Smooth muscle cell (in vitro differentiated cells): ENCODE results near the gene CLEC1B. TPM values are rescaled to one million over a fixed set of nuclear protein-coding genes. Genes with fewer than 3 reads are reported as not detected.

Source experiments
- DNase-seq: peaks from one replicate; lab custom pipeline; 2025; ENCODE audit not compliant: unreplicated experiment; lab: John Stamatoyannopoulos, UW
- H2AFZ ChIP-seq: fragments of 200-600 bp; sonication (generic); 2 replicates; pipeline ENCODE4 v1.6.0; 2016; ENCODE audit warnings: antibody characterized with exemption, low read depth, mild to moderate bottlenecking
- H3F3A ChIP-seq: fragments of 200-600 bp; sonication (generic); 2 replicates; pipeline ENCODE4 v1.6.0; 2017; ENCODE audit warnings: antibody characterized with exemption, low read depth
- H3K27ac ChIP-seq: fragments of 200-600 bp; sonication (generic); 2 replicates; pipeline ENCODE4 v1.5.1; 2016; ENCODE audit warnings: low read depth, mild to moderate bottlenecking
- H3K27me3 ChIP-seq: fragments of 200-600 bp; sonication (generic); 2 replicates; pipeline ENCODE4 v1.6.1; 2016; ENCODE audit warnings: low read depth, mild to moderate bottlenecking
- H3K36me3 ChIP-seq: fragments of 200-600 bp; sonication (generic); 2 replicates; pipeline ENCODE4 v1.5.1; 2016; ENCODE audit warnings: low read depth
- H3K4me1 ChIP-seq: fragments of 200-600 bp; sonication (generic); 2 replicates; pipeline ENCODE4 v1.5.1; 2016; ENCODE audit warnings: low read depth
- H3K4me2 ChIP-seq: fragments of 200-600 bp; sonication (generic); 2 replicates; pipeline ENCODE4 v1.6.0; 2016; ENCODE audit warnings: mild to moderate bottlenecking
- H3K4me3 ChIP-seq: fragments of 200-600 bp; sonication (generic); 2 replicates; pipeline ENCODE4 v1.5.1; 2016; ENCODE audit warnings: mild to moderate bottlenecking
- H3K79me2 ChIP-seq: fragments of 200-600 bp; sonication (generic); 2 replicates; pipeline ENCODE4 v1.6.0; 2016; ENCODE audit warnings: low read depth, mild to moderate bottlenecking
- H3K9ac ChIP-seq: fragments of 200-600 bp; sonication (generic); 2 replicates; pipeline ENCODE4 v1.6.0; 2016; ENCODE audit warnings: low read depth
- H3K9me3 ChIP-seq: fragments of 200-600 bp; sonication (generic); replicated peaks from 2 replicates; pipeline ENCODE4 v1.5.1; 2016; ENCODE audit warnings: low read depth
- H4K20me1 ChIP-seq: fragments of 200-600 bp; sonication (generic); 2 replicates; pipeline ENCODE4 v1.6.0; 2016; ENCODE audit warnings: low read depth
- CTCF ChIP-seq: fragments of 200-600 bp; sonication (generic); IDR thresholded peaks from 2 replicates; pipeline ENCODE4 v1.5.1; 2017; ENCODE audit warnings: borderline replicate concordance, mild to moderate bottlenecking, antibody characterized with exemption; ENCODE audit not compliant: insufficient read depth, poor library complexity, severe bottlenecking
- WGBS: methylation state at CpG from one replicate; pipeline ENCODE4 v1.1.7; 2016; ENCODE audit warnings: low lambda C conversion rate; 5-methylcytosine and 5-hydroxymethylcytosine counted together
- polyA plus RNA-seq: library from polyadenylated mRNA; unstranded; fragments of >200 nt; fragmentation: Nextera tagmentation; extraction: Ambion mirVana; gene quantifications from 2 replicates; pipeline ENCODE4 v1.2.1, GENCODE V29; 2016
- total RNA-seq: library from RNA; depleted of rRNA; stranded (reverse); fragments of >200 nt; gene quantifications from 2 replicates; pipeline ENCODE4 v1.2.3, GENCODE V29; 2014

CLEC1B gene
- total and polyA plus RNA-seq, 2 experiments from 2014 or later, result 2.9 to 4.1 TPM

GRCh38 chr12:10018386-10018785 is 19.5 kb upstream of the CLEC1B start:
- Histone ChIP-seq H3K9me3 (no peaks in the 10 kb centered on the region), H3K9ac (no peak overlapping the region), H3K4me1 (no peaks in the 10 kb centered on the region), H3K27ac (no peak overlapping the region), H3K27me3 (no peaks in the 10 kb centered on the region), H4K20me1 (no peaks in the 10 kb centered on the region), H3K36me3 (no peaks in the 10 kb centered on the region), H3K4me2 (no peak overlapping the region), H3K4me3 (no peak overlapping the region), H3K79me2 (no peaks in the 10 kb centered on the region), H2AFZ (peak overlapping the region; percentile 28), H3F3A (no peaks in the 10 kb centered on the region)
- 76% methylated on average over 5 of the region's 5 CpGs for WGBS
- no peak for DNase-seq
- TF ChIP-seq CTCF, result no peak

GRCh38 chr12:10016881-10017280 is 18.0 kb upstream of the CLEC1B start:
- Histone ChIP-seq H3K9me3 (no peaks in the 10 kb centered on the region), H3K79me2 (no peaks in the 10 kb centered on the region), H3F3A (no peaks in the 10 kb centered on the region), H3K36me3 (no peaks in the 10 kb centered on the region), H3K4me1 (no peaks in the 10 kb centered on the region), H4K20me1 (no peaks in the 10 kb centered on the region), H3K4me2 (no peak overlapping the region), H3K9ac (no peak overlapping the region), H2AFZ (no peak overlapping the region), H3K27ac (no peak overlapping the region), H3K27me3 (no peaks in the 10 kb centered on the region), H3K4me3 (no peak overlapping the region)
- no peak for DNase-seq
- 18% methylated on average over 1 of the region's 1 CpG for WGBS
- no peak for TF ChIP-seq CTCF

- Histone ChIP-seq H3K27ac (no peak overlapping the region), H3K4me2 (no peak overlapping the region), H4K20me1 (no peaks in the 10 kb centered on the region), H2AFZ (no peak overlapping the region), H3K9ac (no peak overlapping the region), H3K36me3 (no peaks in the 10 kb centered on the region), H3K4me1 (no peaks in the 10 kb centered on the region), H3K79me2 (no peaks in the 10 kb centered on the region), H3K9me3 (no peaks in the 10 kb centered on the region), H3K27me3 (no peaks in the 10 kb centered on the region), H3F3A (no peaks in the 10 kb centered on the region), H3K4me3 (no peak overlapping the region)
- 75% methylated on average over 4 of the region's 4 CpGs for WGBS
- no peak for TF ChIP-seq CTCF
- DNase-seq, result no peak
Observed at GRCh38 chr12:10015450-10015849, 16.5 kb upstream of the CLEC1B start.

GRCh38 chr12:10012630-10013330 is 13.9 kb upstream of the CLEC1B start:
- Histone ChIP-seq H3K4me3 (no peak overlapping the region), H3K27ac (no peak overlapping the region), H3K9me3 (no peaks in the 10 kb centered on the region), H3K4me1 (no peaks in the 10 kb centered on the region), H3K27me3 (no peaks in the 10 kb centered on the region), H3K9ac (no peak overlapping the region), H3F3A (no peaks in the 10 kb centered on the region), H3K36me3 (no peaks in the 10 kb centered on the region), H3K79me2 (no peaks in the 10 kb centered on the region), H2AFZ (no peak overlapping the region), H3K4me2 (no peak overlapping the region), H4K20me1 (no peaks in the 10 kb centered on the region)
- TF ChIP-seq CTCF, result no peak
- WGBS, result 85% methylated on average over 6 of the region's 6 CpGs
- no peak for DNase-seq
